H7 (cell line): ENCODE data around the gene PSMD3. TPM values are rescaled to one million over a fixed set of nuclear protein-coding genes. Genes with fewer than 3 reads are reported as not detected.
"Not testable (repeated sequence)": the region's sequence is repeated elsewhere in the genome, so short reads cannot be mapped to it uniquely, and the experiment has no call there.

Experiments
- DNase-seq: peaks from one replicate; pipeline ENCODE4 v3.0.0; 2012
- H3K27me3 ChIP-seq: 2 replicates; pipeline ENCODE4 v1.6.0; 2011; ENCODE audit warnings: mild to moderate bottlenecking, low read length; ENCODE audit not compliant: control insufficient read depth, insufficient read depth
- H3K36me3 ChIP-seq: replicated peaks from 2 replicates; pipeline ENCODE4 v1.5.1; 2011; ENCODE audit warnings: low read length; ENCODE audit not compliant: control insufficient read depth, insufficient read depth
- H3K4me3 ChIP-seq: 2 replicates; pipeline ENCODE4 v1.5.1; 2011; ENCODE audit warnings: low read depth, mild to moderate bottlenecking, control low read depth, low read length, moderate library complexity; ENCODE audit not compliant: insufficient read depth
- total RNA-seq: library from RNA; depleted of rRNA; stranded (reverse); fragments of >200 nt; shearing (Covaris generic); gene quantifications from 2 replicates; pipeline ENCODE4 v1.2.3, GENCODE V29; 2014

PSMD3 gene
- total RNA-seq, 1 experiment from 2014 or later: 325 TPM

GRCh38 chr17:39996800-39997199 is 16.2 kb downstream of the PSMD3 start:
- Histone ChIP-seq H3K36me3 (peaks cover 45% of the 10 kb centered on the region), H3K27me3 (no peaks in the 10 kb centered on the region), H3K4me3 (no peak overlapping the region)
- peak; percentile 26 for DNase-seq

DNA sequence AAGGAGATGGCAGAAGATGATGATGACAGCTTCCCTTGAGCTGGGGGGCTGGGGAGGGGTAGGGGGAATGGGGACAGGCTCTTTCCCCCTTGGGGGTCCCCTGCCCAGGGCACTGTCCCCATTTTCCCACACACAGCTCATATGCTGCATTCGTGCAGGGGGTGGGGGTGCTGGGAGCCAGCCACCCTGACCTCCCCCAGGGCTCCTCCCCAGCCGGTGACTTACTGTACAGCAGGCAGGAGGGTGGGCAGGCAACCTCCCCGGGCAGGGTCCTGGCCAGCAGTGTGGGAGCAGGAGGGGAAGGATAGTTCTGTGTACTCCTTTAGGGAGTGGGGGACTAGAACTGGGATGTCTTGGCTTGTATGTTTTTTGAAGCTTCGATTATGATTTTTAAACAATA is 16.9 kb downstream of the PSMD3 start:
- H3K36me3 ChIP-seq: peaks cover 40% of the 10 kb centered on the region
- H3K27me3 ChIP-seq: no peaks in the 10 kb centered on the region
- H3K4me3 ChIP-seq: no peak overlapping the region
- peak; percentile 37 for DNase-seq

DNA sequence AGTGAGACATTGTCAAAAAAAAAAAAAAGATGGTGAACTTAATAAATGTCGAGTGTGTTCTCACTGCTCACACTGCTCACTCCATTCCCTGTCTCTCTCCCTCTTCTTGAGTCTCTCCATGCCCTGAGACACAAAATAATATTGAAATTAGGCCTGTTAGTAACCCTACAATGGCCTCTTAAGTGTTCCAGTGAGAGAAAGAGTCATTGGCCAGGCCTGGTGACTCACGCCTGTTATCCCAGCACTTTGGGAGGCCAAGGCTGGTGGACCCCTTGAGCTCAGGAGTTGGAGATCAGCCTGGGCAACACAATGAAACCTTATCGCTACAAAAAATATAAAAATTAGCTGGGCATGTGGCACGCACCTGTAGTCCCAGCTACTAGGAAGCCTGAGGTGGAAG is 18.5 kb downstream of the PSMD3 start:
- H3K36me3 ChIP-seq: peaks cover 26% of the 10 kb centered on the region
- H3K4me3 ChIP-seq: no peak overlapping the region
- no peak for DNase-seq
- no peaks in the 10 kb centered on the region for H3K27me3 ChIP-seq

DNA sequence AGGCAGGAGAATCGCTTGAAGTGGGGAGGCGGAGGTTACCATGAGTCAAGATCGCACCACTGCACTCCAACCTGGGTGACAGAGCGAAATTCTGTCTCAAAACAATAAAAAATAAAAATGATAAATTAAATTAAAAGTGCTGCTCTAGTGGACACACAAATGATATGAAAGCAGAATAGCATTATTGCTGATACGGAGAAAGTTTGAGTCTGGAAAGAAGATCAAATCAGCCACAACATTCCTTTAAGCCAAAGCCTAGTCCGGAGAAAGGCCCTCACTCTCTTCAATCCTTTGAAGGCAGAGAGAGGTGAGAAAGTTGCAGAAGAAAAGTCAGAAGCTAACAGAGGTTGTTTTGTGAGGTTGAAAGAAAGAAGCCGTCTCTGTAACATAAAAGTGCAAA is 19.6 kb downstream of the PSMD3 start:
- H3K4me3 ChIP-seq: no peak overlapping the region
- no peaks in the 10 kb centered on the region for H3K27me3 ChIP-seq
- peaks cover 16% of the 10 kb centered on the region for H3K36me3 ChIP-seq
- DNase-seq: no peak

- not testable (repeated sequence) for DNase-seq, H3K27me3 ChIP-seq, H3K4me3 ChIP-seq, H3K36me3 ChIP-seq
These were observed 20.7 kb downstream of the PSMD3 start for GRCh38 chr17:40001335-40001734.

GRCh38 chr17:40004072-40004471 is 23.5 kb downstream of the PSMD3 start:
- Histone ChIP-seq H3K4me3 (no peak overlapping the region), H3K27me3 (no peaks in the 10 kb centered on the region), H3K36me3 (no peaks in the 10 kb centered on the region)
- DNase-seq: no peak

DNA sequence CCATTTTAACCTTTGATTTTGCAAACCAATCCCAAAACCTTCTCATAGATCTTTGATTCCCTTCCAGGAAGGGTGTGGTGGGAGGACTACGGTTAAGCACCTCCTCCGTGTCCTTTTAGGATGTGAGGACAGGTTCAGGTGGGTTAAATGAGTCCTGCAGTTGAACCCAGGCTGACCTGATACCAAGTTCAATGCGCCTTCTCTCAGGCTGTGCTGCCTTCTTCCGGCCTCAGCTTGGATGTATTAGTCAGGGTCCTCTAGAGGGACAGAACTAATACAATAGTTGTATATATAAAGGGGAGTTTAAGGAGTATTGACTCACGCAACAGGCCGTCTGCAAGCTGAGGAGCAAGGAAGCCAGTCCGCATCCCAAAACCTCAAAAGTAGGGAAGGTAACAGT is 24.1 kb downstream of the PSMD3 start:
- no peak overlapping the region for H3K4me3 ChIP-seq
- no peaks in the 10 kb centered on the region for H3K27me3 ChIP-seq
- no peak for DNase-seq
- H3K36me3 ChIP-seq: no peaks in the 10 kb centered on the region

GRCh38 chr17:40005520-40005919 is 24.9 kb downstream of the PSMD3 start:
- no peaks in the 10 kb centered on the region for H3K36me3 ChIP-seq
- no peaks in the 10 kb centered on the region for H3K27me3 ChIP-seq
- H3K4me3 ChIP-seq: no peak overlapping the region
- DNase-seq: no peak

- not testable (repeated sequence) for H3K36me3 ChIP-seq, H3K4me3 ChIP-seq, H3K27me3 ChIP-seq, DNase-seq
These were observed 30.4 kb downstream of the PSMD3 start for GRCh38 chr17:40010946-40011500.

DNA sequence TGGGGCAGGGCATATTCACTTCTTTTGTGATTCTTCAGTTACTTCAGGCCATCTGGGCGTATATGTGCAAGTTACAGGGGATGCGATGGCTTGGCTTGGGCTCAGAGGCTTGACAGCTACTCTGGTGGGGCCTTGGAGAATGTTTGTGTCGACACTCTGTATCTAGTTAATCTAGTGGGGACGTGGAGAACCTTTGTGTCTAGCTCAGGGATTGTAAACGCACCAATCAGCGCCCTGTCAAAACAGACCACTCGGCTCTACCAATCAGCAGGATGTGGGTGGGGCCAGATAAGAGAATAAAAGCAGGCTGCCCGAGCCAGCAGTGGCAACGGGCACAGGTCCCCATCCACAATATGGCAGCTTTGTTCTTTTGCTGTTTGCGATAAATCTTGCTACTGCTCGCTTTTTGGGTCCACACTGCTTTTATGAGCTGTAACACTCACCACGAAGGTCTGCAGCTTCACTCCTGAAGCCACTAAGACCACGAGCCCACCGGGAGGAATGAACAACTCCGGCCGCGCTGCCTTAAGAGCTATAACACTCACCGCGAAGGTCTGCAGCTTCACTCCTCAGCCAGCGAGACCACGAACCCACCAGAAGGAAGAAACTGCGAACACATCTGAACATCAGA is 31.5 kb downstream of the PSMD3 start:
- not testable (repeated sequence) for H3K36me3 ChIP-seq, H3K4me3 ChIP-seq, H3K27me3 ChIP-seq, DNase-seq

DNA sequence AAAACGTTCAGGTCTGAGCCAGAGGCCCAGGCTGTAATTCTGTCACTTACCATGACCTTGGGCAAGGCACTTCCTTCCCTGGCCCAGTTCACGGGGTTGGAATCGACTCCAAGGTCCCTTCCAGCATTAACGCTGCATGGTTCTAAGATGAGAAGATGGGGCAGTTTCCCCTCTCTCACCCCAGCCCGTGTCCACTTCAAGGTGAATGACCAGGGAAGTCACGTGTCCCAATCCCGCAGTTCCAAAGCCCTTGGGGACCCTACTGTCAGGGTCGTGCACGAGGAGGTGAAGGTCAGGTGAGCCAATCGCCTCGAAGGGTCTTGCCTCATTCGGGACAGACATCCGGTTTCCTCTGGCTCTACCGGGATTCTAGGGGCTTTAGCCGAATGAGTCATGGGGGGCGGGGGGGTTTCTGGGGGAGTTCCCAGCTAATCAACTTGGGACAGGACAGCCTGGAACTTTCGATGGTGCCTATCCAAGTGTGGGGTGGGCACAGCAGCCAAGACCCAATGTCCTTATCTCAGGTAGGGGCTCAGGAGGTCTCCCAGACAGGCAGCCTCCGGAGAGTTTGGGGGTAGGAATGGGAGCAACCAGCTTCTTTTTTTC is 33.9 kb downstream of the PSMD3 start:
- Histone ChIP-seq H3K4me3 (no peak overlapping the region), H3K27me3 (no peaks in the 10 kb centered on the region), H3K36me3 (peaks cover under 1% of the 10 kb centered on the region; the same call in 1 of the 2 replicates)
- DNase-seq: peak; percentile 63

DNA sequence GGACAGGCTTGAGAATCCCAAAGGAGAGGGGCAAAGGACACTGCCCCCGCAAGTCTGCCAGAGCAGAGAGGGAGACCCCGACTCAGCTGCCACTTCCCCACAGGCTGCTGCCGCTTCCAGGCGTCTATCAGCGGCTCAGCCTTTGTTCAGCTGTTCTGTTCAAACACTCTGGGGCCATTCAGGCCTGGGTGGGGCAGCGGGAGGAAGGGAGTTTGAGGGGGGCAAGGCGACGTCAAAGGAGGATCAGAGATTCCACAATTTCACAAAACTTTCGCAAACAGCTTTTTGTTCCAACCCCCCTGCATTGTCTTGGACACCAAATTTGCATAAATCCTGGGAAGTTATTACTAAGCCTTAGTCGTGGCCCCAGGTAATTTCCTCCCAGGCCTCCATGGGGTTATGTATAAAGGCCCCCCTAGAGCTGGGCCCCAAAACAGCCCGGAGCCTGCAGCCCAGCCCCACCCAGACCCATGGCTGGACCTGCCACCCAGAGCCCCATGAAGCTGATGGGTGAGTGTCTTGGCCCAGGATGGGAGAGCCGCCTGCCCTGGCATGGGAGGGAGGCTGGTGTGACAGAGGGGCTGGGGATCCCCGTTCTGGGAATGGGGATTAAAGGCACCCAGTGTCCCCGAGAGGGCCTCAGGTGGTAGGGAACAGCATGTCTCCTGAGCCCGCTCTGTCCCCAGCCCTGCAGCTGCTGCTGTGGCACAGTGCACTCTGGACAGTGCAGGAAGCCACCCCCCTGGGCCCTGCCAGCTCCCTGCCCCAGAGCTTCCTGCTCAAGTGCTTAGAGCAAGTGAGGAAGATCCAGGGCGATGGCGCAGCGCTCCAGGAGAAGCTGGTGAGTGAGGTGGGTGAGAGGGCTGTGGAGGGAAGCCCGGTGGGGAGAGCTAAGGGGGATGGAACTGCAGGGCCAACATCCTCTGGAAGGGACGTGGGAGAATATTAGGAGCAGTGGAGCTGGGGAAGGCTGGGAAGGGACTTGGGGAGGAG is 34.7 kb downstream of the PSMD3 start, which contains the start of gene CSF3:
Gene CSF3, plus strand, starts transcription at position 436 of the 993 bp plus-strand sequence. Its CDS starts 35 bp downstream, at position 471.
- peaks cover 2% of the 10 kb centered on the region; the same call in 1 of the 2 replicates for H3K36me3 ChIP-seq
- no peaks in the 10 kb centered on the region for H3K27me3 ChIP-seq

GRCh38 chr17:40015998-40016985 is 35.7 kb downstream of the PSMD3 start:
- peaks cover 4% of the 10 kb centered on the region for H3K36me3 ChIP-seq
- H3K27me3 ChIP-seq: no peaks in the 10 kb centered on the region
- peak; percentile 54 for DNase-seq
- H3K4me3 ChIP-seq: no peak overlapping the region

More for the DNA sequence above, 34.7 kb downstream of the PSMD3 start, which contains the start of gene CSF3:
- peak; percentile 52 for DNase-seq
- no peak within 1 kb of the TSS for H3K4me3 ChIP-seq
